Measurements from ENCODE around the gene SNX1. TPM values are rescaled to one million over a fixed set of nuclear protein-coding genes. Genes with fewer than 3 reads are reported as not detected.

Gene SNX1
- total and polyA plus RNA-seq, 2 of the 13 experiments (the other 11 are each of a cell fraction or from before 2014, with no cell fraction given), result 29.3 to 60.1 TPM

DNA sequence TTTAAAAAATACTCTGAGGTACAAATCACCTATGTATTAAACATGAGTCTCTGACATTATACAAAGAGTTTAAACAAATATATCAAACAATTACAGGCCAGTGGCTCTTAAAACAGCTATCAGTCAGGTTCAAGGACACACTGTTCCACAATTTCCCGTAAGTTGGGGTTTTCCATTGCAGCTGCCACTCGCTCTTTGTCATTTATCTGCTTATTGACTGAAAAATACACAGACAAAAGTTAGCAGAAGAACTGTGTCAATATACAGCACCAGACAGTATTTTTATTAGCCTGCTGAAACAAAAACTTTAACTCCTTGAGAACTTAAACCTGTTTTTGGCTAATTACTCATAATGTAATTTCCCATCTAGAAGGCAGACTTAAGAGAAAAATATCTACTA lies 23.0 kb upstream of the SNX1 start (continued):
- TF ChIP-seq, protein P1, sequence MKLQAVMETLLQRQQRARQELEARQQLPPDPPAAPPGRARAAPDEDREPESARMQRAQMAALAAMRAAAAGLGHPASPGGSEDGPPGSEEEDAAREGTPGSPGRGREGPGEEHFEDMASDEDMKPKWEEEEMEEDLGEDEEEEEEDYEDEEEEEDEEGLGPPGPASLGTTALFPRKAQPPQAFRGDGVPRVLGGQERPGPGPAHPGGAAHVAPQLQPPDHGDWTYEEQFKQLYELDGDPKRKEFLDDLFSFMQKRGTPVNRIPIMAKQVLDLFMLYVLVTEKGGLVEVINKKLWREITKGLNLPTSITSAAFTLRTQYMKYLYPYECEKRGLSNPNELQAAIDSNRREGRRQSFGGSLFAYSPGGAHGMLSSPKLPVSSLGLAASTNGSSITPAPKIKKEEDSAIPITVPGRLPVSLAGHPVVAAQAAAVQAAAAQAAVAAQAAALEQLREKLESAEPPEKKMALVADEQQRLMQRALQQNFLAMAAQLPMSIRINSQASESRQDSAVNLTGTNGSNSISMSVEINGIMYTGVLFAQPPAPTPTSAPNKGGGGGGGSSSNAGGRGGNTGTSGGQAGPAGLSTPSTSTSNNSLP (IDR thresholded peaks at IDR 0.05; ENCODE audit: low read depth, low read length), result peak; percentile 87
- TF ChIP-seq DNMT1 (CRISPR knock-in tag; IDR thresholded peaks at IDR 0.05) (no peak), ATF4 (CRISPR knock-in tag; IDR thresholded peaks at IDR 0.05) (peak in 1 of 2 experiments; percentile 63; a peak in 1 of 4 replicates), ZBTB39 (CRISPR knock-in tag; IDR thresholded peaks at IDR 0.05) (no peak), PAXIP1 (CRISPR knock-in tag; conservative IDR thresholded peaks at IDR 0.05) (peak; percentile 91), ZNF431 (CRISPR knock-in tag; IDR thresholded peaks at IDR 0.05; ENCODE audit: borderline replicate concordance, low read depth) (no peak), EP300 (IDR thresholded peaks at IDR 0.05; ENCODE audit: low read depth in 2 of 2, low read length in 2 of 2) (peak; percentile 26 to 96; a peak in 2 of 4 replicates), EP300 (CRISPR knock-in tag; IDR thresholded peaks at IDR 0.05; ENCODE audit: borderline replicate concordance) (peak; percentile 93), RFXAP (CRISPR knock-in tag; IDR thresholded peaks at IDR 0.05; ENCODE audit: borderline replicate concordance) (no peak), ZFP82 (CRISPR knock-in tag; IDR thresholded peaks at IDR 0.05; ENCODE audit: borderline replicate concordance) (no peak), HMG20B (CRISPR knock-in tag; conservative IDR thresholded peaks at IDR 0.05) (peak; percentile 87; the same call in 1 of the 2 replicates), NR2C2 (CRISPR knock-in tag; IDR thresholded peaks at IDR 0.05; ENCODE audit: borderline replicate concordance) (no peak), PITX1 (CRISPR knock-in tag; IDR thresholded peaks at IDR 0.05) (peak; percentile 58; the same call in 1 of the 2 replicates), GMEB1 (CRISPR knock-in tag; IDR thresholded peaks at IDR 0.05; ENCODE audit: borderline replicate concordance) (no peak), FOXK1 (CRISPR knock-in tag; IDR thresholded peaks at IDR 0.05; ENCODE audit: borderline replicate concordance, low read depth) (peak; percentile 94), ADNP (CRISPR knock-in tag; IDR thresholded peaks at IDR 0.05) (no peak), ZNF24 (IDR thresholded peaks at IDR 0.05) (no peak), ZNF782 (CRISPR knock-in tag; IDR thresholded peaks at IDR 0.05; ENCODE audit: borderline replicate concordance) (no peak), MAZ (IDR thresholded peaks at IDR 0.05; ENCODE audit: borderline replicate concordance, low read depth, low read length) (no peak), MAZ (CRISPR knock-in tag; IDR thresholded peaks at IDR 0.05; ENCODE audit: low read depth) (no peak)

All from HepG2 (cell line).